Peyer's patch (tissue), 4 donors: ENCODE measurements around the gene POTEF.

Experiments
- CTCF ChIP-seq, 6 experiments: fragments of 450-650 bp in 4 of 6; fragments of 200-600 bp in 2 of 6; sonication (generic) in 1 of 6; IDR thresholded peaks; one replicate each; pipeline ENCODE4 v1.5.1; 2017 to 2019; ENCODE audit warnings: antibody characterized with exemption in 6 of 6, mild to moderate bottlenecking in 3 of 6, moderate library complexity in 1 of 6
- POLR2A ChIP-seq, 2 donors: fragments of 450-650 bp; IDR thresholded peaks; one replicate each; pipeline ENCODE4 v1.5.1; 2017; ENCODE audit warnings: antibody characterized with exemption in 2 of 2, mild to moderate bottlenecking in 2 of 2, moderate library complexity in 2 of 2

GRCh38 chr2:130160131-130160530, 31.1 kb upstream of the POTEF start:
- TF ChIP-seq POLR2A (IDR thresholded peaks at IDR 0.05): no peak
- TF ChIP-seq CTCF (IDR thresholded peaks at IDR 0.05): no peak
